Measurements from ENCODE around the gene SULT1A1.
"Not testable (repeated sequence)": the region's sequence is repeated elsewhere in the genome, so short reads cannot be mapped to it uniquely, and the experiment has no call there.

GRCh38 chr16:28566233-28566925 lies 43.5 kb downstream of the SULT1A1 start:
- TF ChIP-seq CTCF (conservative IDR thresholded peaks at IDR 0.05; ENCODE audit: low read length); EZH2phosphoT487 (IDR thresholded peaks at IDR 0.05; ENCODE audit: borderline replicate concordance, low read depth, low read length): not testable (repeated sequence)
